ENCODE data around the gene CHMP6. TPM values are rescaled to one million over a fixed set of nuclear protein-coding genes. Genes with fewer than 3 reads are reported as not detected.
A peak's percentile ranks its signal among the peaks of the same experiment; 100 is the strongest.

CHMP6 gene
- total RNA-seq, 2 donors from 2014 or later = 10.4 to 32.3 TPM

GRCh38 chr17:80952291-80952690 lies 39.4 kb upstream of the CHMP6 start:
- Histone ChIP-seq H3K4me1 (no peaks in the 10 kb centered on the region), H3K27ac (no peak overlapping the region), H3K36me3 (replicated peaks in 1 of 2; ENCODE audit: insufficient read depth in 1 of 2, low read depth in 2 of 2) (peaks cover 0 to 1% of the 10 kb centered on the region in 2 donors), H3K9me3 (no peaks in the 10 kb centered on the region), H3K4me3 (no peak overlapping the region), H3K27me3 (no peaks in the 10 kb centered on the region)
- no peak for TF ChIP-seq CTCF (IDR thresholded peaks at IDR 0.05)
- TF ChIP-seq POLR2A (IDR thresholded peaks at IDR 0.05) = no peak
- ATAC-seq (no peak), DNase-seq (no peak)
- intact Hi-C loops (cut with DNase I) = no loop called here
- WGBS, 2 donors = 83 to 87% methylated on average over 7 to 15 of the region's 16 CpGs

GRCh38 chr17:80953471-80954315 lies 37.9 kb upstream of the CHMP6 start:
- DNase-seq = peak in 1 of 4 donors; percentile 3
- no peaks in the 10 kb centered on the region for H3K9me3 ChIP-seq

GRCh38 chr17:80955078-80955477 lies 36.6 kb upstream of the CHMP6 start:
- no peaks in the 10 kb centered on the region for H3K9me3 ChIP-seq

More at GRCh38 chr17:80953471-80954315, 37.9 kb upstream of the CHMP6 start:
- no peaks in the 10 kb centered on the region for H3K36me3 ChIP-seq (replicated peaks in 1 of 2; ENCODE audit: insufficient read depth in 1 of 2, low read depth in 2 of 2)
- H3K4me3 ChIP-seq = no peak overlapping the region
- no peak for ATAC-seq
- WGBS, 2 donors = 94 to 95% methylated on average over 10 to 22 of the region's 22 CpGs
- no peaks in the 10 kb centered on the region for H3K4me1 ChIP-seq
- H3K27me3 ChIP-seq = no peaks in the 10 kb centered on the region
- no peak overlapping the region for H3K27ac ChIP-seq
- TF ChIP-seq CTCF (IDR thresholded peaks at IDR 0.05) = no peak
- no peak for TF ChIP-seq POLR2A (IDR thresholded peaks at IDR 0.05)
- intact Hi-C loops (cut with DNase I) = no loop called here

GRCh38 chr17:80955671-80956280 lies 35.9 kb upstream of the CHMP6 start:
- no peaks in the 10 kb centered on the region for H3K36me3 ChIP-seq (replicated peaks in 1 of 2; ENCODE audit: insufficient read depth in 1 of 2, low read depth in 2 of 2)
- intact Hi-C loops (cut with DNase I) = no loop called here
- 85 to 92% methylated on average over 16 of the region's 16 CpGs for WGBS, 2 donors
- H3K4me3 ChIP-seq = no peak overlapping the region
- DNase-seq = no peak
- H3K27ac ChIP-seq = no peak overlapping the region
- no peak for TF ChIP-seq POLR2A (IDR thresholded peaks at IDR 0.05)
- TF ChIP-seq CTCF (IDR thresholded peaks at IDR 0.05) = no peak
- no peaks in the 10 kb centered on the region for H3K4me1 ChIP-seq
- H3K27me3 ChIP-seq = no peaks in the 10 kb centered on the region
- ATAC-seq = no peak
- no peaks in the 10 kb centered on the region for H3K9me3 ChIP-seq

More at GRCh38 chr17:80955078-80955477, 36.6 kb upstream of the CHMP6 start:
- intact Hi-C loops (cut with DNase I) = no loop called here
- H3K36me3 ChIP-seq (replicated peaks in 1 of 2; ENCODE audit: insufficient read depth in 1 of 2, low read depth in 2 of 2) = no peaks in the 10 kb centered on the region
- no peak for TF ChIP-seq POLR2A (IDR thresholded peaks at IDR 0.05)
- TF ChIP-seq CTCF (IDR thresholded peaks at IDR 0.05) = no peak
- no peaks in the 10 kb centered on the region for H3K27me3 ChIP-seq
- ATAC-seq (no peak), DNase-seq (no peak)
- no peak overlapping the region for H3K27ac ChIP-seq
- WGBS, 2 donors = 89 to 97% methylated on average over 5 of the region's 5 CpGs
- H3K4me3 ChIP-seq = no peak overlapping the region
- H3K4me1 ChIP-seq = no peaks in the 10 kb centered on the region
